ENCODE results near the gene ZSWIM6.

The ZSWIM6 gene

GRCh38 chr5:61333321-61333953 lies 1.4 kb downstream of the ZSWIM6 start:
- peak; percentile 43 to 63 for DNase-seq

GRCh38 chr5:61333954-61334867 lies 2.2 kb downstream of the ZSWIM6 start:
- DNase-seq: no peak

GRCh38 chr5:61334868-61335615 lies 3.0 kb downstream of the ZSWIM6 start:
- no peak for DNase-seq

GRCh38 chr5:61339764-61340163 lies 7.7 kb downstream of the ZSWIM6 start:
- no peak for DNase-seq

- no peak for DNase-seq
These were observed 8.8 kb downstream of the ZSWIM6 start for GRCh38 chr5:61340775-61341361.

GRCh38 chr5:61342071-61342501 lies 10.0 kb downstream of the ZSWIM6 start:
- DNase-seq: no peak

- DNase-seq: no peak
These were observed 12.3 kb downstream of the ZSWIM6 start for GRCh38 chr5:61344187-61344944.

GRCh38 chr5:61346511-61346910 lies 14.5 kb downstream of the ZSWIM6 start:
- DNase-seq: no peak

- no peak for DNase-seq
These were observed 15.0 kb downstream of the ZSWIM6 start for GRCh38 chr5:61347080-61347479.

- DNase-seq: peak; percentile 10 to 30
These were observed 16.4 kb downstream of the ZSWIM6 start for GRCh38 chr5:61348447-61348846.

GRCh38 chr5:61349935-61350334 lies 17.9 kb downstream of the ZSWIM6 start:
- no peak for DNase-seq

GRCh38 chr5:61350535-61350934 lies 18.5 kb downstream of the ZSWIM6 start:
- no peak for DNase-seq

- no peak for DNase-seq
These were observed 19.7 kb downstream of the ZSWIM6 start for GRCh38 chr5:61351733-61352132.

GRCh38 chr5:61352180-61352579 lies 20.1 kb downstream of the ZSWIM6 start:
- no peak for DNase-seq

GRCh38 chr5:61352612-61353156 lies 20.6 kb downstream of the ZSWIM6 start:
- no peak for DNase-seq

- no peak for DNase-seq
These were observed 21.2 kb downstream of the ZSWIM6 start for GRCh38 chr5:61353293-61353692.

- no peak for DNase-seq
These were observed 22.1 kb downstream of the ZSWIM6 start for GRCh38 chr5:61354199-61354598.

GRCh38 chr5:61357745-61358144 lies 25.7 kb downstream of the ZSWIM6 start:
- DNase-seq: no peak

GRCh38 chr5:61362796-61363368 lies 30.8 kb downstream of the ZSWIM6 start:
- DNase-seq: no peak

- no peak for DNase-seq
These were observed 31.5 kb downstream of the ZSWIM6 start for GRCh38 chr5:61363401-61364114.

All from Kasumi-1 (cell line).